GM18526 (cell line): ENCODE results near the gene COPS6.

Source experiments
- POLR2A ChIP-seq: IDR thresholded peaks from 3 replicates; pipeline ENCODE4 v1.6.1; 2011; ENCODE audit not compliant: insufficient read length; ENCODE audit errors: extremely low read depth

COPS6 gene

GRCh38 chr7:100091411-100092181 lies 2.8 kb downstream of the COPS6 start:
- TF ChIP-seq POLR2A: peak; percentile 22

GRCh38 chr7:100093054-100093453 lies 4.3 kb downstream of the COPS6 start:
- no peak for TF ChIP-seq POLR2A

DNA sequence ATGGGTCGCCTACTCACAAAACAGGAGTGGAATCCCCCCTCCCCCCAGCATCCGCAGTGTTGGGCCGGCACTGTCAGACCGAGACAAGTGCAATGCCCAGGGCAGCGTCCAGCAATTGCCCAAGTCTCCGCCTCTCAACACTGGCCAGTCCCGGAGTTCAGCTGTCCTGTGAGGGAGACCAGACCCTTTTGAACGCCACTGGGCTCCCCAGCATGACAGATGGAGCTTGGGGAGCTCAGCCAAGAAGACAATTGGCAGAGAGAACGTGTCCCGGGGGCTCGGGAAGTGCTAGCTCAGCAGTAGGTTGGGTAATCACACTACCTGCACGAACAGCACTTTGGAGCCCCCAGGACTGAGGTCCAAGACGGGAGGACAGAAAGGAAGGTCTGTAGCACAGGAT lies 4.7 kb downstream of the COPS6 start:
- no peak for TF ChIP-seq POLR2A

DNA sequence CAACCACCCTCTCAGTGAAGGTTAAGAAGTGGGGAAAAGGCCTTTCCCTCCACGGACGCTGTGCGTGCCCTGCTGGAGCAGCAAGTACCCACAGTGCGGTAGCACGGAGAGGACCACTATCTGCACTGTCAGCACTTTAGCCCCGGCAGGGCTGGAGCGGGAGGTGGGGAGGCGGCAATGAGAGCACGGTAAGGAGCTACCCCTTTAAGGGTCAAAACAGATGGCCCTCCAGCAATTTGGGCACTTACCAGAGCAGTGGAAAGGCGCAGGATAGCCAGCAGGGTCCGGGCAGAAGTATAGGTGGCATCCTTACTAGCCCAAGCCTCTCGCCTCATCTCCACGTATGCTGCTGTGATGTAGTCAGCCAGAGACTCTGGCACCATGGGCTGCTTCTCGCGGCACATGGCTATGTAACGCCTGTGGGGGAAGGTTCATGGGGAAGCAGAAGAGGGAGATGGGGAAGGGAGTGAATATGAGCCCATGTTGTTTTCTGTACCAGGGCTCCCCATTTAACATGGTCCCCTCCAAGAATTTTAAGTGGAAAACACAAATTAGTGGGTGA lies 5.2 kb downstream of the COPS6 start:
- TF ChIP-seq POLR2A: no peak

DNA sequence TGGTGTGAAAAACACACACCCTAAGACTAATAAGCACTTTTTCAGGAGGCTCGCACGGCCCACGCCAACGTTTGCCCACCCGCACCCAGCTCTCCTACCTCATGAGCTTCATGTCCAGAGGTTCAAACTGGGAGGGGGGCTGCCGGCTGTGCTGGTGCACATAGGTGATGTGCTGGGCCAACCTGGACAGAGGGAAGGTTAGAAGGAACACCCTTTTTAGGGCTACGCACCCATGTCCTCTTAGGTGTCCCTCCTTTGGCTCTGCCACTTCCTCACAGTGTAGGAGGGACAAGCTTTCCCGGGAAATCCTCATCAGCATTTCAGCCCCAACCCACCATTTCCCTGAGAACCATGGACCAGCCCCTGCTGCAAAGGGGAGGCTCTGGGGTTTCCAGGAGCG lies 6.5 kb downstream of the COPS6 start:
- no peak for TF ChIP-seq POLR2A

- TF ChIP-seq POLR2A: no peak
These were observed 6.9 kb downstream of the COPS6 start for GRCh38 chr7:100095704-100096103.

- TF ChIP-seq POLR2A: no peak
These were observed 10.1 kb downstream of the COPS6 start for GRCh38 chr7:100098913-100099312.

DNA sequence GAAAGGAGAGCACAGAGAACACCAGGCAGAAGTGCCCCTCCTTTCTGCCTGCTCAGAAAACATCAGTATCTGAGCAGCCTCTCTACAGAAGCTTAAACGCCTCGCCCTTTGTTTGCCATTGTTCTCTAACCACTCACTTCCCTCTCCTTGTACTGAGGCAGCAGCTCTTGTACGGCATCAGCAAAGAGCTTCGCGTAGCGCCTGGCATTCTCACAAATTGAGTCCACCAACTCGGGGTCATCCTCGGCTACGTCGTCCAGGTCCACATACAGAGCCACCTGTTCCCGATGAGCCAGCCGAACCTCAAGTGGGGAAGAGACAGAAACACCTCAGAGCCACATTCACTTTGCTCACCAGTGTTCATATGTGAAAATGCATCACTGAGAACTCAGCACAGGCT lies 10.7 kb downstream of the COPS6 start:
- TF ChIP-seq POLR2A: no peak

GRCh38 chr7:100100420-100101015 lies 11.7 kb downstream of the COPS6 start:
- no peak for TF ChIP-seq POLR2A

DNA sequence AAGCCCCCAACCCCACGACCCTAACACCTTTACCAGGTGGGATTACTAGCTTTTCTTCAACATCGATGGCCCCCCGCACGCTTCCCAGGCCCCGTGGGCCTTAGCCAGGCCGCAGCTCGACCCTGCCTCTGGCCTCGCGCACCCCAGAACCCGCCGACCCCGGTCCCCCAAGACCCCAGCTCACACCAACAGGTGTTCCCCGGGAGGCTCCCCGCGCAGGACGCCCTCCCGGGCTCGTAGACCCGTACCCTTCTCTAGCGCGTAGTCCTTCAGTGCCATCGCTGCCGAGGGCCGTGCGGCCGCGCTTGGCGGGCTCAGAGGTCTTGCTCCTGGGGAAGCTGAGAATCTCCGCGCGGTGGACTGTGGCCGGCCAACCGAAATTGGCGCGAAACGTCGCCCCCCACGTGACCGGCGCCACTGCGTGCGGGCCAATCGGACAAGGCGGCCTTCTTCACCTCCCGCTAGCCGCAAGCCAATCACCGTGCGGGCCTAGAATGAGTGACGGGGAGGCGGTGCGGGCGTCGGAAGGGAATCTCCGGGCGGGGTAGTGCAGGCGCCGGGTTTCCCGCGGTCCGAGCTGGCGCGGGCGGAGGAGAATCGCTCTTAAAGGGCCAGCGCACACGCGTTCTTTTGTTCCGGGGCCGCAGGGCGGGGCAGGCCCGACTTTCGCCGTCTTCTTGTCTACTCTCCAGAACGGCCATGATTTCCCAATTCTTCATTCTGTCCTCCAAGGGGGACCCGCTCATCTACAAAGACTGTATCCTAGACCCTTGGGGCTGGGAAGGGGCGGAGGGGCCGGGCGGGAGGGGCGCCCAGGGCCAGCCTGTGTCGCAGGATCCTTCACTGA lies 12.5 kb downstream of the COPS6 start, which contains the start of the genes AP4M1 and MCM7:
Gene AP4M1, plus strand, starts transcription at position 628 of the 847 bp plus-strand sequence. Its CDS starts 72 bp downstream, at position 700.
Gene MCM7, minus strand, starts transcription at position 382 of the 847 bp plus-strand sequence. Its CDS starts 103 bp downstream, at position 279.
- peak; percentile 78 for TF ChIP-seq POLR2A

GRCh38 chr7:100102950-100103840 lies 14.4 kb downstream of the COPS6 start:
- no peak for TF ChIP-seq POLR2A

DNA sequence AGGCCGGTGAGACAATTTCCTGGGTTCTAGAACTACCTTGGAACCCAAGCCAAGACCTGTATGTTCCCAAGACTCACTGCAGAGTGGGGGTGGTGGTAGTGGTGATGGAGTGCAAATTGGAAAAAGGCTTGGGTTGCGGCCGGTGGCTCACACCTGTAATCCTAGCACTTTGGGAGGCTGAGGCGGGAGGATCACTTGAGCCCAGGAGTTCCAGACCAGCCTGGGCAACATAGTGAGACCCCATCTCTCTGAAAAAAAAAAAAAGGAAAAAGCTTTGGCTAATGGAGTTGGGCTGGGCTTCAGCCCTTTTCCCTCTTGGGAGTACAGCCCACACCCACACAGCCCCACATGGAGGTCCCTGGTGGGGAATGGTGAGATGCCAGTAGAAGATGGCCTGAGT lies 16.8 kb downstream of the COPS6 start:
- no peak for TF ChIP-seq POLR2A

DNA sequence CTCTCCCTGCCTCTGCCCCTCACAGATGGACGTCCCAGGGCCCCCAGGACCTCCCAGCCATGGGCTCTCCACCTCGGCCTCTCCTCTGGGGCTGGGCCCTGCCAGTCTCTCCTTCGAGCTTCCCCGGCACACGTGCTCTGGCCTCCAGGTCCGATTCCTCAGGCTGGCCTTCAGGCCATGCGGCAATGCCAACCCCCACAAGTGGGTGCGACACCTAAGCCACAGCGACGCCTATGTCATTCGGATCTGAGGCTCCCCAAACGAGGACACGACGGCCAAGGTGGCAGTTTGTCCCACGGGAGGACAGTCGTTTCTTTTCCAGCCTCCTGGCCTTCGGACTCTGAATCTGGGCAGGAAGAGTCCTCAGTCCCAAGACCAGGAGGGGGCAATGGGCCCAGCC lies 17.9 kb downstream of the COPS6 start:
- no peak for TF ChIP-seq POLR2A

- no peak for TF ChIP-seq POLR2A
These were observed 18.5 kb downstream of the COPS6 start for GRCh38 chr7:100107125-100107737.

- no peak for TF ChIP-seq POLR2A
These were observed 19.1 kb downstream of the COPS6 start for GRCh38 chr7:100107890-100108289.
